H9 (cell line): ENCODE measurements around the gene RUSF1. TPM values are rescaled to one million over a fixed set of nuclear protein-coding genes. Genes with fewer than 3 reads are reported as not detected.

Experiments
- DNase-seq: peaks from one replicate; pipeline ENCODE4 v3.0.0-alpha.2; 2017
- H2AFZ ChIP-seq: one replicate; pipeline ENCODE4 v1.6.1; 2013; ENCODE audit warnings: mild to moderate bottlenecking, low read length, control low read depth, moderate library complexity
- H2AK5ac ChIP-seq: 2 replicates; pipeline ENCODE4 v1.6.1; 2013; ENCODE audit warnings: low read length, control low read depth, mixed read lengths; ENCODE audit not compliant: insufficient read length
- H2BK120ac ChIP-seq: one replicate; pipeline ENCODE4 v1.6.1; 2013; ENCODE audit warnings: low read depth, mild to moderate bottlenecking, low read length, control low read depth, inconsistent platforms; ENCODE audit not compliant: poor library complexity, severe bottlenecking
- H2BK12ac ChIP-seq: 2 replicates; pipeline ENCODE4 v1.6.1; 2013; ENCODE audit warnings: low read length, control low read depth, mixed read lengths, low read depth; ENCODE audit not compliant: insufficient read length
- H2BK15ac ChIP-seq: 2 replicates; pipeline ENCODE4 v1.6.1; 2013; ENCODE audit warnings: low read depth, low read length, control low read depth
- H2BK20ac ChIP-seq: one replicate; pipeline ENCODE4 v1.6.1; 2013; ENCODE audit warnings: low read depth, mild to moderate bottlenecking, low read length, control low read depth, inconsistent platforms; ENCODE audit not compliant: poor library complexity, severe bottlenecking
- H2BK5ac ChIP-seq: 2 replicates; pipeline ENCODE4 v1.6.1; 2013; ENCODE audit warnings: low read length, control low read depth, mixed read lengths; ENCODE audit not compliant: insufficient read length
- H3K14ac ChIP-seq: 2 replicates; pipeline ENCODE4 v1.6.1; 2013; ENCODE audit warnings: low read length, control low read depth; ENCODE audit not compliant: insufficient read depth
- H3K18ac ChIP-seq: 2 replicates; pipeline ENCODE4 v1.6.1; 2013; ENCODE audit warnings: low read depth, mild to moderate bottlenecking, mixed read lengths, low read length, control low read depth; ENCODE audit not compliant: insufficient read length
- H3K23ac ChIP-seq: 2 replicates; pipeline ENCODE4 v1.6.1; 2013; ENCODE audit warnings: low read length, control low read depth, mixed read lengths, low read depth; ENCODE audit not compliant: insufficient read length
- H3K23me2 ChIP-seq: 2 replicates; pipeline ENCODE4 v1.6.1; 2013; ENCODE audit warnings: low read depth, mild to moderate bottlenecking, mixed read lengths, low read length, control low read depth; ENCODE audit not compliant: insufficient read length, poor library complexity, severe bottlenecking
- H3K27ac ChIP-seq: 2 replicates; pipeline ENCODE4 v1.5.1; 2013; ENCODE audit warnings: low read length, control low read depth, mixed read lengths, low read depth; ENCODE audit not compliant: insufficient read length
- H3K27me3 ChIP-seq: 2 replicates; pipeline ENCODE4 v1.6.1; 2013; ENCODE audit warnings: low read length, control low read depth, inconsistent platforms; ENCODE audit not compliant: insufficient read depth
- H3K4ac ChIP-seq: 2 replicates; pipeline ENCODE4 v1.6.1; 2013; ENCODE audit warnings: low read depth, mild to moderate bottlenecking, control low read depth, inconsistent platforms, low read length, moderate library complexity
- H3K4me1 ChIP-seq: 2 replicates; pipeline ENCODE4 v1.6.1; 2013; ENCODE audit warnings: low read length, control low read depth, inconsistent platforms; ENCODE audit not compliant: insufficient read depth
- H3K4me2 ChIP-seq: 2 replicates; pipeline ENCODE4 v1.6.1; 2013; ENCODE audit warnings: low read length, control low read depth, mixed read lengths; ENCODE audit not compliant: insufficient read length, insufficient read depth
- H3K56ac ChIP-seq: 2 replicates; pipeline ENCODE4 v1.6.1; 2013; ENCODE audit warnings: low read depth, mild to moderate bottlenecking, mixed read lengths, low read length, control low read depth; ENCODE audit not compliant: insufficient read length
- H3K79me1 ChIP-seq: 2 replicates; pipeline ENCODE4 v1.6.1; 2013; ENCODE audit warnings: low read depth, mild to moderate bottlenecking, moderate library complexity, low read length, control low read depth, inconsistent platforms; ENCODE audit not compliant: insufficient read depth, poor library complexity, severe bottlenecking
- H3K79me2 ChIP-seq: 2 replicates; pipeline ENCODE4 v1.6.1; 2013; ENCODE audit warnings: low read length, control low read depth, inconsistent platforms; ENCODE audit not compliant: insufficient read depth
- H3K9ac ChIP-seq: 2 replicates; pipeline ENCODE4 v1.6.1; 2013; ENCODE audit warnings: low read length, control low read depth, mixed read lengths; ENCODE audit not compliant: insufficient read length; ENCODE audit errors: extremely low read depth
- H3K9me3 ChIP-seq: one replicate; pipeline ENCODE4 v1.6.1; 2013; ENCODE audit warnings: low read depth, low read length, inconsistent platforms; ENCODE audit not compliant: control insufficient read depth
- H3T11ph ChIP-seq: one replicate; pipeline ENCODE4 v1.6.1; 2013; ENCODE audit warnings: mild to moderate bottlenecking, low read length, control low read depth, inconsistent platforms
- H4K20me1 ChIP-seq: one replicate; pipeline ENCODE4 v1.6.1; 2013; ENCODE audit not compliant: control insufficient read depth, insufficient read length, insufficient read depth
- H4K5ac ChIP-seq: 2 replicates; pipeline ENCODE4 v1.6.1; 2013; ENCODE audit warnings: low read depth, mild to moderate bottlenecking, mixed read lengths, low read length, control low read depth; ENCODE audit not compliant: insufficient read length
- H4K8ac ChIP-seq: replicated peaks from 2 replicates; pipeline ENCODE4 v1.6.1; 2013; ENCODE audit warnings: low read length, control low read depth, mixed read lengths, low read depth; ENCODE audit not compliant: insufficient read length
- H4K91ac ChIP-seq: 2 replicates; pipeline ENCODE4 v1.6.1; 2013; ENCODE audit warnings: low read depth, mild to moderate bottlenecking, moderate library complexity, mixed read lengths, low read length, control low read depth; ENCODE audit not compliant: insufficient read length
- H3K27ac Mint-ChIP-seq, 3 experiments: 2 replicates in 2 of 3; 3 replicates in 1 of 3; pipeline ENCODE4 v1.8.0; 2020 to 2021; ENCODE audit warnings: mixed read lengths in 3 of 3, mild to moderate bottlenecking in 1 of 3, moderate library complexity in 1 of 3
- H3K27me3 Mint-ChIP-seq: 2 replicates; pipeline ENCODE4 v1.8.0; 2021; ENCODE audit warnings: low read depth, mild to moderate bottlenecking, moderate library complexity, mixed read lengths
- H3K36me3 Mint-ChIP-seq, 3 experiments: 2 replicates in 2 of 3; 3 replicates in 1 of 3; pipeline ENCODE4 v1.8.0; 2020 to 2021; ENCODE audit warnings: low read depth in 3 of 3, mixed read lengths in 3 of 3; ENCODE audit not compliant: insufficient read depth in 1 of 3
- H3K4me1 Mint-ChIP-seq, 2 experiments: 2 replicates each; pipeline ENCODE4 v1.8.0; 2020; ENCODE audit warnings: mixed read lengths in 2 of 2
- H3K4me3 Mint-ChIP-seq, 2 experiments: 2 replicates in 1 of 2; 3 replicates in 1 of 2; pipeline ENCODE4 v1.8.0; 2020 to 2021; ENCODE audit warnings: mild to moderate bottlenecking in 2 of 2, mixed read lengths in 2 of 2, moderate library complexity in 1 of 2
- H3K9me3 Mint-ChIP-seq, 2 experiments: 2 replicates in 1 of 2; 3 replicates in 1 of 2; pipeline ENCODE4 v1.8.0; 2020; ENCODE audit warnings: mild to moderate bottlenecking in 2 of 2, mixed read lengths in 2 of 2, moderate library complexity in 1 of 2
- CTCF ChIP-seq: fragments of 200-600 bp; sonication (generic); conservative IDR thresholded peaks from 3 replicates; pipeline ENCODE4 v1.8.0; 2021; ENCODE audit warnings: antibody characterized with exemption, mild to moderate bottlenecking
- WGBS: extraction: QIAGEN DNeasy Blood & Tissue Kit; methylation state at CpG from one replicate; pipeline ENCODE4 v1.1.7; 2013; ENCODE audit warnings: missing lambda C conversion rate, low lambda C conversion rate, mixed read lengths; ENCODE audit not compliant: insufficient read length; ENCODE audit errors: extremely low coverage; 5-methylcytosine and 5-hydroxymethylcytosine counted together
- total RNA-seq: library from RNA; stranded (reverse); gene quantifications from 2 replicates; pipeline ENCODE4 v1.2.1, GENCODE V29; 2021

The RUSF1 gene
- total RNA-seq, 1 experiment from 2014 or later, result 33.4 TPM

DNA sequence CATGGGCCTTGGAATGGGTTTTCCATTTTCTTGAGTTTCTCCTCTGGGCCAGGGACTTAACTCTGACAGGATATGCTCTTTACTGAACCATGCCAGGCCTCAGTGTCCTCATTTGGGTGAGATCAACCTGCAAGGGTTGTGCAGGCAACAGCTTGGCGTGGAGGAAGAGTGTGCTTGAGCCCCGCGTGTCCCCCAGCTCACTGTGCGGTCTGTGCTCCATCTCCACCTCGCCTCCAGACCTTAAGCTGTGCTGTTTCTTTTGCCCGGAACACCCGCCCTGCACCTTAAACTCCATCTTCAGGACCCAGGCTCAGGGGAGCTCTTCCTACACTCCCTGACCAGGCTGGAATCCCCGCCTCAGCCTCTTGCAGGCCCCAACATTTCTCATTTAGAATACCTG, 9.7 kb downstream of the RUSF1 start:
- no peak overlapping the region for H3K23ac ChIP-seq
- no peak overlapping the region for H3K4me2 ChIP-seq
- no peak overlapping the region for H3K4ac ChIP-seq
- no peak overlapping the region for H2BK120ac ChIP-seq
- H2BK12ac ChIP-seq, result no peak overlapping the region
- H2BK15ac ChIP-seq, result no peak overlapping the region
- Mint-ChIP-seq H3K36me3 (peaks cover 5 to 48% (median 25%) of the 10 kb centered on the region in 3 experiments), H3K27ac (no peak overlapping the region; a peak in 1 of 7 replicates), H3K4me3 (no peak overlapping the region), H3K4me1 (peaks cover 18% of the 10 kb centered on the region in 2 experiments), H3K27me3 (no peaks in the 10 kb centered on the region), H3K9me3 (no peaks in the 10 kb centered on the region)
- no peak overlapping the region for H3K56ac ChIP-seq
- no peaks in the 10 kb centered on the region for H3K27me3 ChIP-seq
- H3K4me1 ChIP-seq, result peaks cover 6% of the 10 kb centered on the region; the same call in 1 of the 2 replicates
- no peak overlapping the region for H2AFZ ChIP-seq
- H4K5ac ChIP-seq, result no peak overlapping the region
- H3K18ac ChIP-seq, result no peak overlapping the region
- H2AK5ac ChIP-seq, result no peak overlapping the region
- WGBS, result no CpG with 5 or more reads among the region's 8 CpGs
- H3K9ac ChIP-seq, result no peak overlapping the region
- TF ChIP-seq CTCF, result no peak
- no peaks in the 10 kb centered on the region for H3K79me2 ChIP-seq
- H4K20me1 ChIP-seq, result no peaks in the 10 kb centered on the region
- no peak for DNase-seq
- H2BK5ac ChIP-seq, result no peak overlapping the region
- H3K27ac ChIP-seq, result no peak overlapping the region
- H3K23me2 ChIP-seq, result no peaks in the 10 kb centered on the region
- no peak overlapping the region for H4K91ac ChIP-seq
- no peak overlapping the region for H2BK20ac ChIP-seq
- H3K14ac ChIP-seq, result no peak overlapping the region; the same call in 1 of the 2 replicates
- no peak overlapping the region for H3T11ph ChIP-seq
- no peaks in the 10 kb centered on the region for H3K79me1 ChIP-seq
- H4K8ac ChIP-seq, result no peak overlapping the region
- H3K9me3 ChIP-seq, result no peaks in the 10 kb centered on the region
